GM19099 (cell line): ENCODE data around the gene SPSB2.
A peak's percentile ranks its signal among the peaks of the same experiment; 100 is the strongest.

ENCODE experiments used
- POLR2A ChIP-seq: IDR thresholded peaks from 3 replicates; pipeline ENCODE4 v1.6.1; 2011; ENCODE audit warnings: low read depth; ENCODE audit not compliant: insufficient read length; ENCODE audit errors: extremely low read depth

Gene SPSB2

GRCh38 chr12:6860942-6861341 lies 12.2 kb downstream of the SPSB2 start:
- TF ChIP-seq POLR2A: no peak

- no peak for TF ChIP-seq POLR2A
Observed at GRCh38 chr12:6860116-6860515, 13.0 kb downstream of the SPSB2 start.

- TF ChIP-seq POLR2A: no peak
Observed at GRCh38 chr12:6858799-6859198, 14.3 kb downstream of the SPSB2 start.

- TF ChIP-seq POLR2A: no peak
Observed at GRCh38 chr12:6855322-6855721, 17.8 kb downstream of the SPSB2 start.

- TF ChIP-seq POLR2A: no peak
Observed at GRCh38 chr12:6854036-6854435, 19.1 kb downstream of the SPSB2 start.

- no peak for TF ChIP-seq POLR2A
Observed at GRCh38 chr12:6853626-6854025, 19.5 kb downstream of the SPSB2 start.

- TF ChIP-seq POLR2A: peak; percentile 31
Observed at GRCh38 chr12:6852651-6853354, 20.3 kb downstream of the SPSB2 start.

GRCh38 chr12:6851921-6852650 lies 21.0 kb downstream of the SPSB2 start, which contains the start of gene USP5:
Gene USP5 (plus strand): TSS chr12:6852150. CDS start chr12:6852180, 30 bp downstream.
- TF ChIP-seq POLR2A: peak; percentile 81

GRCh38 chr12:6851153-6851920 lies 21.8 kb downstream of the SPSB2 start, which contains the start of gene CDCA3:
Gene CDCA3 (minus strand): TSS chr12:6851286. CDS start chr12:6850952, 334 bp downstream.
- TF ChIP-seq POLR2A: peak; percentile 94

GRCh38 chr12:6850796-6851152 lies 22.3 kb downstream of the SPSB2 start:
- no peak for TF ChIP-seq POLR2A

GRCh38 chr12:6849976-6850560 lies 23.0 kb downstream of the SPSB2 start:
- no peak for TF ChIP-seq POLR2A

- no peak for TF ChIP-seq POLR2A
Observed at GRCh38 chr12:6849427-6849826, 23.7 kb downstream of the SPSB2 start.

- TF ChIP-seq POLR2A: no peak
Observed at GRCh38 chr12:6847676-6848075, 25.4 kb downstream of the SPSB2 start.

GRCh38 chr12:6846316-6846869 lies 26.7 kb downstream of the SPSB2 start:
- TF ChIP-seq POLR2A: no peak

- peak; percentile 19 for TF ChIP-seq POLR2A
Observed at GRCh38 chr12:6845395-6845794, 27.7 kb downstream of the SPSB2 start.
